Middle frontal gyrus (tissue), 1 donor: Measurements from ENCODE around the gene MYO5A.

Experiments used
- DNase-seq: peaks from one replicate; pipeline ENCODE4 v3.0.0-alpha.2; 2015; ENCODE audit warnings: low spot score; ENCODE audit errors: extremely low spot score

Gene MYO5A

DNA sequence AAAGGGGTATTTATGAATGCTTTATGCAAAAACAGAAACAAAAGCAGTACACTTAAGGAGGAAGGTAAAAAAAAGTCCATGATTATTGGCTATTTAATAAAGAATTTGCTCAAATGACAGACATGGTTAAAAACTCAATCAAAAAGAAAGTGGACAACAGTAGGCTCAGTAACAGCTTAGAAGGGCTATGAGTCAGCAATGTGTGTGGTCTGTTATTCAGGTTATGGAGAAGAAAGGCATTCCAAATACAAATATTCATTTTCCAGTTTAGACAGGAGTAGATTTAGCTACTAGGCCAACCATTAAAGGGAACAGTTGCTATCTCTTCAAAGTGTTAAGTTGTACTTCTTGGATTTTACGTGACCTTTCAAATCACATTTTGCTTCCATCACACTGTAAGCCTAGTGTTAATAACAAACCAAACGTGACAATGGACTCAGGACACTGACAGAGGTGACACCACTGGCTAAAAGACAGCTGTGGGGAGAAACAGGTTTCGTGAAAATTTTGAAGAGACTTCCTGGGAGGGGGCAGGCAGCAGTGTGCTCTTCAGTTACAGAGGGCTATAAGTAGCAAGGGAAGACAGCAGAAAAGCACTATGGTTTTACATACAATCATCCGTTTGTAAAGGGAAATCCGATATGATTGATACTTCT, 191.4 kb downstream of the MYO5A start:
- no peak for DNase-seq

DNA sequence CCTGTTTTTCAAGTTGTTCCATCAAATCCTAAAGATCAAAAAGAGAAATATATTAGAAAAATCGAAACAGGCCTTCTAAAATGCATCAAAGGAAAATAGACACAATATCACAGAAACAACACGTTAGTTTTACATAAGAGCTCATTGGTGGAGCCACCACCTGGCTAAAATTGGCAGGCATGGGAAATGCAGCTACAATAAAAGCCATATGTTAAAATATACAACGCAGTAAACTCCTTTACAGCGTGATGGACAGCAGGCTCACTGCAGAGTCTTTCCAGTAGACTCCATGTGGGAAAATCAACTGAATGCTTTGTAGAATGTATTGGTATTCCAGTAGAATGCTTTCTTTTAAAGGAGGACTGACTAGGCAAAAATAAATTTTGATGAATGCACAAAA, 192.2 kb downstream of the MYO5A start:
- DNase-seq, result no peak

DNA sequence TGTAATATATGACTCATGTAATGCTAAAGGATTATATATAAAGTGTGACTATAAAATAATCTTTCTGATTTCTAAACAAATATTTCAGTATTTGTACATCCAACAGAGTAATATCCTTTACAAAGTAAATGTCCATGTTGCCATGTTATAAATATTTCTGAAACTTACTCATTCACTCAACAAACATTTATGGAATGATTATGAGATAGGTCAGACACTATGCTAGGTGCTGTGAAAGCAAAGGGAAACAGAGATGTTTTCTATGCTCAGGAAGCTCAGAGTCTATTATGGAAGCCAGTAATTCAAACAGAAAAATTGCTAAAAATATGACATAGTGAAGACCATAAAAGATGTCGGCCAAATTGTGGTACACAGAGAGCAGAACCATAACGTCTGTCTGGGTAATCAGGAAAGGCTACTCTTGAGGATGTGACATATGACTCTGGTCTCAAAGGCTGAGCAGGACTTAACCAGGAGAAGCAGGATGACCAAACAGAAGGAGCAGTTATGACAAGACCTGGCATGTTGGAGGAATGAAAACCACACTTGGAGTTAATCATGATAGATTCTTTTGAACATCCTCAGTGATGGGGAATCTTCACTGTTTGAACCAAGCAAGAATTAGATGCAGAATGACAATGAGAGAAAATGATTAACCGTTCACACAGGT, 194.1 kb downstream of the MYO5A start:
- no peak for DNase-seq

DNA sequence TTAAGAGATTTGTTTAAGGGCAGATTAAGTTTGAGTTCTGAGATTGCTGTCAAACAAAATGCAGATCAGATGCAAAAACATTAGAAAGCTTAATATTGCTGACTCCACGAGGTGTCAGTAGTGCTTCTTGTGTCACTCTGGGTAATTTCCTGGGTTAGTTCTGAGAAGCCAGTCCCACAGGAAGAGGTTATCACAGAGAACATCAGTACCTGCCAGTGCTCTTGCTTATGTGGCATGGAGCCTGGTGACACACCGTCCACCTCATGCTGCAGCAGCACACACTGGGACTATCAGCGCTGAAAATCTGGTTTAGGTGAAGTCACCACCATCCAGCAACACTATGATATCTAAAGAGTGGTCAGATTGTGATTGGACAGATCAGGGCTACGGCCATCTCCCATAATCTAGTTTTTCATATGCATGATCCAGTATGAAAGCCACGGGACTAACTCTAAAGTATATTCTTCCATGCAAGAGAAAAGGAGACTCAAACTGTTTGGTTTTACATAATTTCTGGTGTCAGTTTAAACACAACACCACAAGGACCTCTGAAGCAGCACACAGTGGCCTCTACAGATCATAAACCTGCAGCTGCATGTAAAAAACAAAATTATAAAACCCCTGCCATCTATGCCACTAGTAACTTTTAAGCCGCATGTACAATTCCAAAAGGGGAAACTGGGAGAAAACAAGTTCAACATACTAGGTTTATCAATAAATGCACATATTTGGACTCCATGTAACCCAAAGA, 197.0 kb downstream of the MYO5A start:
- no peak for DNase-seq

DNA sequence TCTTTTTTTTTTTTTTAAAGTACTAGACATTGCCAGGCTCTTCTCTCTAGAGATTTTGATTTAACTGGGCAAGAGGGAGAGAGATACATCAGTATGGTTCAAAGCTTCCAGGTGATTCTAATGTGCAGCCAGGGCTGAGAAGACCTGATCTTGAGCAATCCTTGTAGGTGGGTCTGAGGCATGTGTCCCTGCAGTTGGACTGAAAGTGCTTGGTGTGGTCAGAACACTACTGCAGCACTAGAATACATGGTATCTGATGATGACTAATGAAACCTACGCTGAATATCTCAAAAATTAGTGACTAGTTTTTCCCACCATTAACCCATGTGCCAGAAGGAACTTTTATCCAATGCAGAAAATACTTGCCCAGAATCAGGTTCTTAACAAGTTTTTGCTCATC, 198.7 kb downstream of the MYO5A start:
- DNase-seq, result no peak

DNA sequence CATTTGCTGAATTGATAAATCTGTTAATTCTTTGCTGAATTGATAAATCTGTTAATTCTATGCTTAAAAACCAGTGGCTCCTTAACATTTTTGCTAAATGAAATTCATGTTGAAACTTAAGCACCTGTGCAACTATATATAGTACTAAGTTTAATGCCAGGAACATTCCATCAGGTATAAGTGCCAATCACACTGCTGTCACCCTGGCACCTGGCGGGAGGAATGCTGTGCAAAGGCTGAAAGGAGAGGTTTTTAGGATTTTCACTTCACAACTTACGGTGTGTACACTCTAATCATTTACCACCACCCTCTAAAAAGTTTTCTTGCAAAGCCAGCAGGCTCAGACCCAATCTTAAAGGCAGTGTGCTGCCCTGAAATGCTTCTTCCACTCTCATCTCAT, 199.5 kb downstream of the MYO5A start:
- no peak for DNase-seq

DNA sequence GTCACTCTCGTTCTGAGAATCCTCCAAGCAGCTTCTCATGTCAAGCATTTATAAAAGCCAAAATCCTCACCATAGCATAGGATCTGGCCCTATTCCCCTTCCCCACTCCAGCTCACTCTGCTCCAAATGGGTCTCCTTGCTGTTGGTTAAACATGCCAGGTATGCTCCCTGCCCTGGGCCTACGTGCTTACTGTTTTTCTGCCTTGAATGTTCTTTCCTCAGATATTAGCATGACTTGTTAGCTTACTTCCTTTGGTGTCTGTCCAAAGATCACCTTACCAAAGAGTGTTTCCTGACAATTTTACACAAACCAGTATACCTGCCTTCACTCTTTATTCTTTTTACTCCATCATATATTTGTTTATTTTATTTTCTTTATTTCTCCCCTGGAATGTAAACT, 200.0 kb downstream of the MYO5A start:
- DNase-seq, result no peak

DNA sequence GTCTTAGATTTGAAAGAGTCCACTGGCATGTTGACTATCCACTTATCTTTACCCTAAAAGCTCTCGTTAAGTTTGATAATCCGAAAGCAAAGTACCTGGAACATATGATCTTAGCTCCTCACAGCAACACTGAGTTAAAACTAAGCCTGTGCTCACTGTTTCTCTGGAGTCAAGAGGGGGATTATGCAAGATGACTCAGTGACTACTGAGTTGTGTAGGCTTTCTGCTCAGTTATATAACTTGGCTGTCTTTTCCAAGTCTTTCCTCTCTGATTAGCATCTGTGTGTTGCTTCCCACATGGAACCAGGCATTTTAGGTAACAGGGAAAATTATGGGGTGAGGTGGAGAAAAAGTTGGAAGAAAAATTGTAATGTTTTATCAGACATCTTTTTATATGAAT, 201.9 kb downstream of the MYO5A start:
- peak; percentile 36 for DNase-seq

DNA sequence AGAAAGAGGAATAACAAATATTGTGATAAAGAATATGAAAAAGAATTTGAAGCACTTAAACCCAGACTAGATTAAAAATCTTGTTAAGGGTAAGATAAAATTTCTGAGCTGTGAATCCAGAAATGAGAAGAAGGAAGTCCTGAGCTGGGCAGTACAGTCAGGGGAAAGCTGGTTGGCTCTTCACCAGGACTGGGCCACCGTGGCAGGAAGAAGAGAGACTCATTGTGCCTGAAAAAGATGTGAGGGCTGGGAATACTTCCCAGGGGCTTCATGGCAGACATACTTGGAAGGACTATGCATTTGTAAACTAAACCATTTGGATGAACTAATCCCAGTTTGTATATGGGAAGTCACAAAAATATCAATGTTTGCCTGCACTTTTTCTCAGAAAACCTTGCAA, 204.6 kb downstream of the MYO5A start:
- DNase-seq, result no peak

DNA sequence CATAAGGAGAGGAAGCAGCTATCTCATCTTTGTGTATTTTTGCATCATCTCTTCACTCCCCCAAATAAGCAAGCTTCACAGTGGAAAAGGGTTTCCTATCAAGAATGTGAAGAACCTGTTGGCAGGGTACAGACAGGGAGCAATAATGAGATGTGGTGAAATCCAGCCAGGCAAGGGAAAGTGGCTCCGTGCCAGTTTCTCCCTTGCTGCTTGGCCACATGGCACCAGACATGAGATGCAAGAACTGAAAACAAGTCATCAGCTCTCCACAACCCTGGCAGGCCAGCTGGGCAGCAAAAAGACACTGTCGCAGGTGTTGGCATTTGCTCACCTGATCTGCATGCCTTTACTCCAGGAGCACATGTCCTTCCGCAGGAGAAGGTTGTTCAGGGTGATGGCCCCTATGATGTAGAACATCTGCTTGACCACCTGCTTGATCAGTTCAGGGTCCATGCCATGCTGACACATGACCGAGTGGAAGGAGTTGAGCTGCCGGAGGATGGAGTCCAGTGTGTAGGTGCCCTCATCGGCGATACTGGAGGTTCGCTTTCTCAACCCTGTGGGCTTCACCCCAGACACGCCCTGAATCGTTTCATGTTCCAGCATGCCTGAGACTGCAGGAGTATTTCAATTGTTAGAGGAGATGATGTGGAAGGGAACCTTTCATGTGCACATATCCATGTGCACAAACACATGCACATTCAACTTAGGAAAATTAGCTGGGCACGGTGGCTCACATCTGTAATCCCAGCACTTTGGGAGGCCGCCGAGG, 209.8 kb downstream of the MYO5A start:
- DNase-seq, result no peak

DNA sequence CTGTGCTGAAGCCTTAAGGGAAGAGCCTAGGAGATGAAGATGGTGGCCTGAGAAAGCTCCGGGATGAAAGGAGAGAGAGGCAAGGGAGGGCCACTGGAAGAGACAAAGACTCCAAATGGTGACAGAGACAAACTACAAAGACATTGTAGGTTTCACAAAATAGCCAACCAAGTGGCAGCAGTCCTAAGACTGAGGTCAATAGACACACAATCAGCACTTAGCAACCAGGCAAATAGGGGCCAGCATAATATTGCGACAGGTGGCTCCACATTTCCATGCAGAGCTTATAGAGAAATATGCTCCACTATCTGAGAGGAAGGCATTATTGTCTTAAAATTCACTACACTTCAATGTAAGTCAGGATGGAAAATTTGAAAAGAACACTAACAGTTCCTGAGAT, 211.0 kb downstream of the MYO5A start:
- no peak for DNase-seq

DNA sequence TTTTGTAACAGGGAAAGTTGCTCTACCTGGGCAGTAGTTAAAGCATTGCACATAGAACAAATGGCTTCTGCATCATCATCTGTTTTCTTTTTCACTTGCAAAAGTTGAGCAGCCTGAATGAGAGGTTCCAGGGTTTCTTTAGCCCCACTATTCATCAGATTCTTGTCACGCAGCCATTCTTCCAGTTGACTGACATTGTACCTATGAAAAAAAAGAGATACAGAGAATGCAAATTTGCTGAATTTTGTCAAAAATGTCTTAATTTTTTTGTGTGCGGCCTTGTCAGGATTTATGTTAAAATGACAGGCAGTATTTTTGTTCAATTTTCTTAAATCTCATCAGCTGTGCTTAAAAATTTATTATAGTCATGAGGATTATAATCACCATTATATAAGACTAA, 211.7 kb downstream of the MYO5A start:
- no peak for DNase-seq

DNA sequence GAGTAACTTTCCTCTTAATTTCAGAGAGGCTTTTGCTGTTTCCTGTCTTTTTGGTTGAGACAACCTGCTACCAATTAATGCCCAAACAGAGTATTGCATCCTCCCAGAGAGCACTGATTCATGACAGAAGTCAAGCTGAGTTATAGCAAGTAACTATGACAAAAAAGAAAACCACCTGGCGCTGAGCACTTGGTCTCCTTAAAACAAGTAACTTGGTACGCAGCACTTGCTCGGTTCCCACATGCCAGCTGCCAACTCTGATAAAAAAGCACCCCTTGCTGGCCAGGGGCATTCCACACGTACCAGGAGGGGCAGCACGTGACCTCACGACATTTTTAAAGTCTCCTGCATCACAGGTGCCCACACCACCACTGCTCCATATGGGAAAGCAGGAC, 219.5 kb downstream of the MYO5A start:
- DNase-seq, result no peak

DNA sequence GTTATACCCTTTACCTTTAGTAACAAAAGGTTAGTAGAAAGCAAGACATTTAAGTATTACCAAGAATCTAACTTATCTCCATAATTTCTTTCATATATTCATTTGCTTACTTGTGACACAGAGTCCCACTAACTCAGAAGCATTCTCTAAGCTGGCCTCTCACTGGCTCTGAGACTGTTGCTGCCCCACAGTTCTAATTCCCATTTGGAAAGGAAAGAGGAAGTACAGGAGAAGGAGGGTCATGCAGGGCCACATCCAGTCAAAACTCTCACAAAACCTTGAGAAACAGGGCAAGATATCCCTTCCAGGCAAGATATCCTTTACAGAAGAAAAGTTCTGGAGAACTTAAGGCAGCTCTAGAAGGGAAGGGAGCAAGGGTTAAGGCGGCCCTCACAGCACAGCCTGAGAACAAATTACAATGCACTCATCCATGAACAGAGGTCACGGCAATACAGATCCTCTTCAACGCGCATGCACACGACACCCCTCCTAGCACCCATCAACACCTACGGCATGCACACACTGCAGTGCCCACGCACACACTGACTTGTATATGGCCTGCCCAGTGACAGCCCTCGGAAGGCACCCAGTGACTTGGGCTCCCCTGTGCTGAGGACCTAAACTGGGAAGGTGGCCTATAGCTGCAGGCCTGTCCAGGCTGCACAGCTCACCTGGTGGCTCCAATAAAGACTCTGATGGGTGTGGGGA, 220.1 kb downstream of the MYO5A start:
- DNase-seq, result no peak

DNA sequence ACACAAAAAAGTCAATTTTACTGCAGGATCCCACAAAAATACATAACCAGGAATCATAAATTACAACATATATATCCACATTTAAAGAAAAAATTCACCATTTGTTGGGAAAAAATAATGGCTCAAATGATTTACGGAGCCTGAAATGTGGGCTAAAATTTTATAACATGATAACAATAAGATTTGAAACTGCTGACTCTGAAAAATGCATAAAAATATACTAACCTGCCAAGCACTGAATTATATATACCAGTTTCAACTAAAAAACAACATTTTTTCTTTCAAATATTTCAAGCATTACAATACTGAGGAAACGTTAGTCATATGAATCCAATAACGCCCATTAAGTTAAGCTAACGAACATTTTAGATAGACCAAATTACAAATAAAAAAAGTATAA, 220.8 kb downstream of the MYO5A start:
- no peak for DNase-seq

DNA sequence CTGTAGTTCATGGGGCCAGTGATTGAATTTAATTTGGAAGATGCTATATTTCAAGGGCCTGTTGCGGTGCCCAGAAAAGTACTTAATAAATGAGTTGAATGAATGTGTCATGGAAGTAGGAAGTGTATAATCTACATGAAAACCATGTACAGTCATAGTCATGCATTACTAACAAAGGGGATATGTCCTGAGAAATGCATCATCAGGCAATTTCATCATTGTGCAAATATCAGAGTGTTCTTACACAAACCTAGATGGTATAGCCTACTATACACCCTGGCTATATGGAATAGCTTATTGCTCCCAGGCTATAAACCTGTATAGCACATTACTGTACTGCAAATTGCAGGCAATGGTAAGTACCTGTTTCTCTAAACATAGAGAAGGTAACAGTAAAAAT, 222.4 kb downstream of the MYO5A start:
- no peak for DNase-seq

DNA sequence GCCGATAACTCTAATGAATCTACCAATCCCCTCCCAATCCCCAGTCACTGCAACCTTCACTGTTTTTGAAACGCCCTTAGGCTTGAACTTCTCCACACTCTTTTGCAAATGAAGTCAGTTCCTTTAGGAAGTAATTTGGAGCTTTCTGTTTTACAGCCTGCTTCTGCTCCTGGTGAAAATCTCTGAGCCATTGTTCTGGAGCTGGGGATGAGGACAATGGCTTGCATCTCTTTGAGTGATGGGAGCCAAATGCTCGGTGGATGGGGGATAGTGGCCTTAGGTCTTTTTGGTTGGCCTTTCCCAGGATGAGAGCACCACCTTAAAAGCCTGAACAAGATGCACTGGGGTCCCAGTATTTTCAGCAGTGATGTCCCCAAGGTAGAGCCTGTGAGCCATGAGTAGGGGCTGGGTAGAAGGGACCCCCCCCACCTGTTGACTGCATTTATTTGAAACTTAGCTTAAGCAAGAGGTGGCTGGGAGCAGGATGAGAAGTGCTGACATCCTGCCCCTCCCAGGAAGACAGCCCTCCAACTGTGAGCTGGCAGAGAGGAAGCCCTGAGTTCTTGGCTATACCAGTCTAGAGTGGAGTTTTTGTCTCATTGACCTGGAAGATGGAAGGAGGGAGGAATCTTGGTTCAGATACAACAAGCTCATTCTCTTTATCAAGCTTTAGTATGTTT, 225.4 kb downstream of the MYO5A start:
- no peak for DNase-seq

DNA sequence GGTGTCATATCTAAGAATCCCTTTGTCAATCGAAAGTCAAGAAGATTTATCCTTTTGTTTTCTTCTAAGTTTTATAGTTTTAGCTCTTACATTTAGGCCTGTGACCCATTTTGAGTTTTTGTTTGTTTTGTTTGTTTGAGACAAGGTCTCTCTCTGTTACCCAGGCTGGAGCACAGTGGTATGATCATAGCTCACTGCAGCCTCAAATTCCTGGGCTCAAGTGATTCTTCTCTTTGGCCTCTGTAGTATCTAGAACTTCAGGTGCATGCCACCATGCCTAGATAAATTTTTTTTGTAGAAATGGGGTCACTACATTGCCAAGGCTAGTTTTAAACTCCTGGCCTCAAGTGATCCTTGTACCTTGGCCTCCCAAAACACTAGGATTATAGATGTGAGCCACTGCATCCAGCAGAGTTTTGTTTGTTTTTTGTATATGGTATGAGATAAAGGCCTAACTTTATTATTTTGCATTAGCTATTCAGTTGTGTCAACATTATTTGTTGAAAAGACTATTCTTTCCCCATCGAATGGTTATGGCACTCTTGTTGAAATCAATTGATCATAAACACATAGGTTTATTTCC, 227.3 kb downstream of the MYO5A start:
- no peak for DNase-seq

DNA sequence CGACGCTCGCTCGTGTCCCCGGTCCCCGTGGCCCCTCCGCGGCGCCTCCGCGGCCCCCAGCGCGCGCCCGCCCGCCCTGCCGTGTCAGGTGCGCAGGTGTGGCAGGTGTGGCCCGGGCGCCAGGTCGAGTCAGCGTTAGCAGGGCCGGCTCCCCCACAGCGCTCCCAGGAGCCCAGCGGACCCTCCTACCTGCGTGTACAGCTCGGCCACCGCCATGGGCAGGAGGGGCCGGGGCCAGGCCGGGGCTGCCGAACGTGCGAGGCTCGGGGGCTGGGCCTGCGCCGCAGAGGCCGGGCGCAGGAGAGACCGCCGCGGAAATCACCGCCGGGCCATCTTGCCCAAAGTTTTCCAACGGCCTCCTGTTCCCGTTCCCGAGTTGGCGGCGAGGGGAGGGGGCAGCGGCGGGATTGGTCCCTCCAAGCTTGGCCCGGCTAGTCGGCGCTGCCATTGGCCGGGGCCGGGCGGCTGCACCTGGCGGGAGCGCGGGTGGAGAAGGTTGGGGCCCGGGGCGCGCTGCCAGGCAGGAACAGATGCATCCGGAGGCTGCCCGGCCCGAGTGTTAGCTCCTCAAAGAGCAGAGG, 233.2 kb downstream of the MYO5A start, which contains the start of gene MYO5C:
TSS of gene MYO5C (minus strand) at position 384 of the 581 bp plus-strand sequence. CDS start at position 216, 168 bp downstream.
- no peak for DNase-seq

DNA sequence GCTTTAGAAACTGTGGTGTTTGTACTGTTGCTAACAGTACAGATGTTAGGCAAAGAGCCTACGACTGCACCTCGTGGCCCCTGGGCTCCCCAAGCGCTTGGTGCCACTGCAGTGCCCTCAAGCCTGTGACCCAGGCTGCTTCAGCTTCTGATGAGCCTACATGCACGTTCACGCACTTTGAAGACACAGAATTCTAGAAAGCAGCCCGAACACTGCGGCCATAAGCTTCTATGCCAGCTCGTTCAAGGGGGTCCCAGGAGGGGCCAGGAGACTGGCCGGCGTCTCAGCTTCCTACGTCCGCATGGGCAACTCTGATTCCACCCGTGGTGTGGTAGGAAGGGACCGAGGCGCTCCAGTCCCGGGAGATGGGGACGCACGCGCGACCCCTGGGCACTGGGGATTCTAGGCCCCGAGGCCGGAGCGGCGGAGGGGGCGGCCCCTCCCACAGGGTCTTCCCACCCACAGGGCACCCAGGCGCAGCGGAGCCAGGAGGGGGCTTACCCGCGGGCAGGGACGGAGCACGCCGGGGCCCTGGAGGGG, 233.7 kb downstream of the MYO5A start:
- no peak for DNase-seq
